Cardiac fibroblast (primary cell): ENCODE data around the gene SMARCD3.
A peak's percentile ranks its signal among the peaks of the same experiment; 100 is the strongest.

Experiments used
- DNase-seq, 2 donors: peaks; one replicate each; pipeline versions ENCODE4 v3.0.0 to v3.0.0-alpha.2; 2010; ENCODE audit warnings: low read depth in 2 of 2
- H3K4me3 ChIP-seq, 2 donors: replicated peaks in 1 of 2; 1 replicate in 1 of 2; 2 replicates in 1 of 2; pipeline ENCODE4 v1.5.1; 2011; ENCODE audit warnings: low read depth in 2 of 2, low read length in 2 of 2, mild to moderate bottlenecking in 2 of 2, moderate library complexity in 1 of 2
- TF ChIP-seq, protein P1 (sequence below): IDR thresholded peaks from one replicate; pipeline ENCODE4 v1.5.1; 2011; ENCODE audit warnings: low read depth, mild to moderate bottlenecking, low read length, inconsistent platforms

Gene SMARCD3

DNA sequence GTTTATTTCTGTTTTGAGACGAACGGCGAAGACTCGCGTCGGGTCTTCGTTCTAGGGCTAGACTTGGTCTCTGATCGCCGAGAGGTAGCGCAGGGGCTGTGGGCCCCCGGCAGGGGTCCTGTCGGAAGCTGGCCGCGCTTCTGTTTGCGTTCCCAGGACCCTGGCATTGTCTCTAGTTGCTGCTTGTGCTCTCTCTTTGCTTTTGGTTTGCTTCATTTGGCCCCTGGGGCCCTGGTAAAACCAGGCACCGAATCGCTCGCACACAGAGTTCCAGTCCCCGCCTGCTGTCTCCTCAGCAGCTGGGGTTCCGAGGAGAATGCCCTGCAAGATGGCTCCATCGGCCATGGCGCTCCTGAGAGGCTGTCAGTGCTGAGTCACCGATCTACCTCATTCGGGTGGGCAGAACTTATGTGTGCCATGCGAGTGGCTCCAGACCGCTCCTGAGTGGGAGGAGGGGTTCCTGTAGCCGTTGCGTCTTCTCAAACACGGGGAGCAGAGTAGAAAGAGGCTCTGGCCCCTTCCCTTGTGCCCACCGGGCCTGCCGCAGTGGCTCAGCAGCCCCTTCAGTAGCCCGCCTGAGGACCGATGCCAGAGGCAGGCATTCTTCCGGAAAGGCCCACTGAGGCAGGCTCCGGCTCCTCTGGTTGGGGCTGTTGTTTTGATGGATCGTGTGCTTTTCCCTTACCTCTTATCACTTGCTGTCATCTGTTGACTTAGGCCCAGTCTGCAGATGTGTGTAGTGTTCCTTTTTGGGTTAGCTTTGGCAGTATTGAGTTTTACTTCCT, 15.4 kb downstream of the SMARCD3 start:
- peak; percentile 79 to 85 for DNase-seq
- H3K4me3 ChIP-seq: peak overlapping the region; percentile 96 to 99
- TF ChIP-seq, protein P1, sequence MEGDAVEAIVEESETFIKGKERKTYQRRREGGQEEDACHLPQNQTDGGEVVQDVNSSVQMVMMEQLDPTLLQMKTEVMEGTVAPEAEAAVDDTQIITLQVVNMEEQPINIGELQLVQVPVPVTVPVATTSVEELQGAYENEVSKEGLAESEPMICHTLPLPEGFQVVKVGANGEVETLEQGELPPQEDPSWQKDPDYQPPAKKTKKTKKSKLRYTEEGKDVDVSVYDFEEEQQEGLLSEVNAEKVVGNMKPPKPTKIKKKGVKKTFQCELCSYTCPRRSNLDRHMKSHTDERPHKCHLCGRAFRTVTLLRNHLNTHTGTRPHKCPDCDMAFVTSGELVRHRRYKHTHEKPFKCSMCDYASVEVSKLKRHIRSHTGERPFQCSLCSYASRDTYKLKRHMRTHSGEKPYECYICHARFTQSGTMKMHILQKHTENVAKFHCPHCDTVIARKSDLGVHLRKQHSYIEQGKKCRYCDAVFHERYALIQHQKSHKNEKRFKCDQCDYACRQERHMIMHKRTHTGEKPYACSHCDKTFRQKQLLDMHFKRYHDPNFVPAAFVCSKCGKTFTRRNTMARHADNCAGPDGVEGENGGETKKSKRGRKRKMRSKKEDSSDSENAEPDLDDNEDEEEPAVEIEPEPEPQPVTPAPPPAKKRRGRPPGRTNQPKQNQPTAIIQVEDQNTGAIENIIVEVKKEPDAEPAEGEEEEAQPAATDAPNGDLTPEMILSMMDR: no peak

DNA sequence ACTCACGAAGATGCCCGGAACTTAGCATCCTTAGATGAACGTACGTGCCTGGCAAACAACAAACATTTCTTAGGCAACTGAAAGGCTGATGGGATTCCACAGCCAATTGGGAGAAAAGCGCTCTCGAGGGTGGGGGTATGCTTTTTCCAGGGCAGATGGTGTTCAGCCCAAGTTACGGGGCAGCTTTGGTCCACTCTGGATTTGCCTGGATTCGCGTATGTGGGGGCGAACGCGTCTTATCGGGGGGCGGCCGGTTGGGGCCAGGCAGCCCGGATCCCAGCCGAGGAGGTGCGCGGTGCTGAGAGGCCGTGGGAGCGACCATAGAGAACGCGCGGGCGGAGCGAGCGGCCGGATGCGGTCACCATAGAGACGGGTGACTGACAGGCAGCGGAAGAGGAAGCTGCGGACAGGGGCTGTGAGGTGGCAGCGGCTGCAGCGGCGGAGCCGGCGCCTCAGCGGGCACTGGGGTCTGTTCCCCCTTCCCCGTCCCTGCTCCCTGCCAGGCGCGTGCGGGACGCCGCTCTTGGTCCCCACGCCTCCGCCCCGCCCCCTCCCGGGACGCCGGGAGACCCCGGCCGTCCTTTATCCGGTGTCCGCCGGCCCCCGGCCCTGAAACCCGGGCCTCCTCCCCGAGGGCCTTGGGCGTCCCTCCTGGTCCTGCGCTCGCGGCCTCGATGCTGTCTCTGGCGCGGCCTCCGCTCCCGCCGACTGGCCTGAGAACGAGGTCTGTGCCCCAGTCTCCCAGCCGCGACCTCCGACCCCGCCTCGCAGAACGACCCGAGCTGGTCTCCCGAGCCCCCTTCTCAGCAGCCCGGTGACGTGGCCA, 16.2 kb downstream of the SMARCD3 start, which contains the start of gene CHPF2:
Gene CHPF2, plus strand, starts transcription at position 393 of the 826 bp plus-strand sequence. CDS start 1,529 bp downstream, outside the sequence.
- DNase-seq: peak; percentile 87 to 88
- TF ChIP-seq, protein P1: no peak

GRCh38 chr7:151231080-151231479, 17.4 kb downstream of the SMARCD3 start:
- no peak overlapping the region for H3K4me3 ChIP-seq
- no peak for DNase-seq
- TF ChIP-seq, protein P1: no peak

More for the DNA sequence above, 16.2 kb downstream of the SMARCD3 start, which contains the start of gene CHPF2:
- peak within 1 kb of the TSS; percentile 96 to 99 for H3K4me3 ChIP-seq

DNA sequence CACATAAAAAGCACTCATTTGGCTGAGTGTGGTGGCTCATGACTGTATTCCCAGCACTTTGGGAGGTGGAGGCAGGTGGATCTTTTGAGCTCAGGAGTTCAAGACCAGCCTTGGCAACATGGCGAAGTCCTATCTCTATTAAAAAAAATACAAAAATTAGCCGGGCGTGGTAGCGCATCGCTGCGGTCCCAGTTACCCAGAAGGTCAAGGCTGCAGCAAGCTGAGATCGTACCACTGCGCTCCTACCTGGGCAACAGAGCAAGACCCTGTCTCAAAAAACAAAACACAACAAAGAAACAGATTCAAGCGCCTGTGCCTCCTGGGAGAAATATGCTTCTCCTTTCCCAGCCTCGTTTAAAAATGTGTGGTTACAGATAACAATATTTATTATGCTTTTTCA, 19.2 kb downstream of the SMARCD3 start:
- TF ChIP-seq, protein P1: no peak
- no peak overlapping the region for H3K4me3 ChIP-seq
- no peak for DNase-seq

DNA sequence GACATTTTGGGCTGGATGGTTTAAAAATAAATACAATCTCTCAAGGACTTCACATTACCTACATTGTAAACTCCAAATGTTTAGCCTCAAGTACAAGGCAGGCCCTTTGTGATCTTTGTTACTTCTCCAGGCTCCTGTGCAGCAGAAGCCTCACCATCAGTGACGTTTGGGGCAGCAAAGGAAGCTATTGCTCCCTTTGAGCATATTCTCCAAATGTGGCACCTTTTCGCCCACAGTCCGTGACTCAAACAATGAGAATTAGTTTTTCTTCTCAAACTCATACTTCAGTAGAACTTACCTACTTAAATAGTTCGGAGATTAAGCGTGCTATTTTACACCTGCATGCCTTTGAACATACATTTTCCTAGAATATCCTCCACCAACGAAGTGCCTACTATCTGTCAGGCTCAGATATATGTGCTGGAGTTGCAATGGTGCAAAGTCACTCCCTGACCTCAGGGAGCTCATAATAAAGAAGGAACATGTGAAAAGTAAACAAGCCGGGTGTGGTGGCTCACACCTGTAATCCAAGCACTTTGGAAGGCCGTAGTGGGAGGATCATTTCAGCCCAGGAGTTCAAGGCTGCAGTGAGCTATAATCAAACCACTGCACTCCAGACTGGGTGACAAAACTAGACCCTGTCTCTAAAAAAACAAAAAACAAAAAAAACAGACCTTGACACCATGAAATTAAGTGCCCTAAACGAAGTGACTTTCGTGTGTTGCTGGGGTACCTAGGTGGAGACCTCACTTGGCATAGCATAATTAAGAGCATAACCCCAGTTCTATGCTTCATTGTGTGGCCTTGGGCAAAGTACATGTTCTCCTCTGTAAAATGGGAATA, 20.2 kb downstream of the SMARCD3 start:
- H3K4me3 ChIP-seq: peak overlapping the region; percentile 84 to 90
- TF ChIP-seq, protein P1: no peak
- no peak for DNase-seq
